HG03045 (cell line): Measurements from ENCODE around the gene OR7G2.
"Not testable (repeated sequence)": the region's sequence is repeated elsewhere in the genome, so short reads cannot be mapped to it uniquely, and the experiment has no call there.

Source experiments
- ATAC-seq: cut with Tn5 transposase; IDR thresholded peaks from one replicate; pipeline ENCODE4 v1.9.1; 2021; ENCODE audit warnings: mild to moderate bottlenecking, moderate library complexity; ENCODE audit not compliant: unreplicated experiment

Gene OR7G2

GRCh38 chr19:9075064-9075949, 32.0 kb downstream of the OR7G2 start:
- ATAC-seq = no peak

GRCh38 chr19:9073806-9074205, 33.5 kb downstream of the OR7G2 start:
- no peak for ATAC-seq

GRCh38 chr19:9071720-9072119, 35.6 kb downstream of the OR7G2 start:
- not testable (repeated sequence) for ATAC-seq

GRCh38 chr19:9070066-9070465, 37.2 kb downstream of the OR7G2 start:
- no peak for ATAC-seq

GRCh38 chr19:9065457-9066014, 41.7 kb downstream of the OR7G2 start:
- ATAC-seq = no peak

- ATAC-seq = no peak
These were observed 45.4 kb downstream of the OR7G2 start for GRCh38 chr19:9061879-9062278.

- ATAC-seq = no peak
These were observed 46.5 kb downstream of the OR7G2 start for GRCh38 chr19:9060564-9061340.

GRCh38 chr19:9058905-9059667, 48.2 kb downstream of the OR7G2 start:
- no peak for ATAC-seq

GRCh38 chr19:9057505-9058258, 49.6 kb downstream of the OR7G2 start:
- ATAC-seq = no peak

GRCh38 chr19:9056131-9056530, 51.1 kb downstream of the OR7G2 start:
- ATAC-seq = not testable (repeated sequence)

- ATAC-seq = no peak
These were observed 52.5 kb downstream of the OR7G2 start for GRCh38 chr19:9054765-9055164.

GRCh38 chr19:9054207-9054606, 53.1 kb downstream of the OR7G2 start:
- no peak for ATAC-seq

GRCh38 chr19:9053674-9054073, 53.6 kb downstream of the OR7G2 start:
- ATAC-seq = not testable (repeated sequence)

GRCh38 chr19:9052894-9053293, 54.4 kb downstream of the OR7G2 start:
- ATAC-seq = no peak
